Peyer's patch (tissue), 4 donors: ENCODE data around the gene BICRAL.

ENCODE experiments used
- CTCF ChIP-seq, 6 experiments: fragments of 450-650 bp in 4 of 6; fragments of 200-600 bp in 2 of 6; sonication (generic) in 1 of 6; IDR thresholded peaks; one replicate each; pipeline ENCODE4 v1.5.1; 2017 to 2019; ENCODE audit warnings: antibody characterized with exemption in 6 of 6, mild to moderate bottlenecking in 3 of 6, moderate library complexity in 1 of 6
- POLR2A ChIP-seq, 2 donors: fragments of 450-650 bp; IDR thresholded peaks; one replicate each; pipeline ENCODE4 v1.5.1; 2017; ENCODE audit warnings: antibody characterized with exemption in 2 of 2, mild to moderate bottlenecking in 2 of 2, moderate library complexity in 2 of 2

- TF ChIP-seq CTCF (IDR thresholded peaks at IDR 0.05) (no peak), POLR2A (IDR thresholded peaks at IDR 0.05) (no peak)
Observed at GRCh38 chr6:42788671-42789070, 6.8 kb downstream of the BICRAL start.
